Measurements from ENCODE around the gene CXCR6. TPM values are rescaled to one million over a fixed set of nuclear protein-coding genes. Genes with fewer than 3 reads are reported as not detected.

Gene CXCR6
- total RNA-seq, 1 experiment from 2014 or later = not detected

- Histone ChIP-seq H2AK5ac (ENCODE audit: insufficient read length, low read length) (no peak overlapping the region), H2AFZ (ENCODE audit: low read length) (no peak overlapping the region), H3K4me1 (ENCODE audit: insufficient read depth, low read length) (peaks cover 2% of the 10 kb centered on the region; the same call in 1 of the 2 replicates), H3K23ac (ENCODE audit: insufficient read length, low read depth, low read length) (no peak overlapping the region), H4K8ac (replicated peaks; ENCODE audit: insufficient read length, low read depth, low read length) (peak overlapping the region; percentile 26), H3K14ac (ENCODE audit: insufficient read depth, low read length) (no peak overlapping the region; the same call in 1 of the 2 replicates), H3T11ph (ENCODE audit: low read length) (no peak overlapping the region), H3K56ac (ENCODE audit: insufficient read length, low read depth, low read length) (no peak overlapping the region), H3K4me2 (ENCODE audit: insufficient read depth, insufficient read length, low read length) (no peak overlapping the region), H4K20me1 (ENCODE audit: control insufficient read depth, insufficient read depth, insufficient read length) (no peaks in the 10 kb centered on the region), H2BK12ac (ENCODE audit: insufficient read length, low read depth, low read length) (no peak overlapping the region), H2BK20ac (ENCODE audit: low read depth, low read length, poor library complexity, severe bottlenecking) (no peak overlapping the region), H2BK120ac (ENCODE audit: low read depth, low read length, poor library complexity, severe bottlenecking) (no peak overlapping the region), H3K27me3 (ENCODE audit: insufficient read depth, low read length) (no peaks in the 10 kb centered on the region), H3K18ac (ENCODE audit: insufficient read length, low read depth, low read length) (no peak overlapping the region), H2BK5ac (ENCODE audit: insufficient read length, low read length) (no peak overlapping the region), H3K27ac (ENCODE audit: insufficient read length, low read depth, low read length) (no peak overlapping the region), H4K91ac (ENCODE audit: insufficient read length, low read depth, low read length) (no peak overlapping the region), H3K79me1 (ENCODE audit: insufficient read depth, low read depth, low read length, poor library complexity, severe bottlenecking) (peaks cover 6% of the 10 kb centered on the region), H3K23me2 (ENCODE audit: insufficient read length, low read depth, low read length, poor library complexity, severe bottlenecking) (no peaks in the 10 kb centered on the region), H3K4ac (ENCODE audit: low read depth, low read length) (no peak overlapping the region), H4K5ac (ENCODE audit: insufficient read length, low read depth, low read length) (no peak overlapping the region), H3K9ac (ENCODE audit: extremely low read depth, insufficient read length, low read length) (no peak overlapping the region), H2BK15ac (ENCODE audit: low read depth, low read length) (no peak overlapping the region), H3K9me3 (ENCODE audit: control insufficient read depth, low read depth, low read length) (no peaks in the 10 kb centered on the region), H3K79me2 (ENCODE audit: insufficient read depth, low read length) (no peaks in the 10 kb centered on the region; the same call in none of the 2 replicates)
- Mint-ChIP-seq H3K36me3 (ENCODE audit: insufficient read depth in 1 of 3, low read depth in 3 of 3) (peaks cover 7 to 42% (median 27%) of the 10 kb centered on the region in 3 experiments), H3K4me1 (peaks cover 10 to 13% of the 10 kb centered on the region in 2 experiments), H3K4me3 (no peak overlapping the region), H3K27me3 (ENCODE audit: low read depth) (no peaks in the 10 kb centered on the region), H3K27ac (peak overlapping the region in 1 of 3 experiments; percentile 90; a peak in 2 of 7 replicates), H3K9me3 (no peaks in the 10 kb centered on the region)
- WGBS (ENCODE audit: extremely low coverage, insufficient read length, low lambda C conversion rate) = no CpG with 5 or more reads among the region's 13 CpGs
- no peak for DNase-seq
- TF ChIP-seq, protein P1, sequence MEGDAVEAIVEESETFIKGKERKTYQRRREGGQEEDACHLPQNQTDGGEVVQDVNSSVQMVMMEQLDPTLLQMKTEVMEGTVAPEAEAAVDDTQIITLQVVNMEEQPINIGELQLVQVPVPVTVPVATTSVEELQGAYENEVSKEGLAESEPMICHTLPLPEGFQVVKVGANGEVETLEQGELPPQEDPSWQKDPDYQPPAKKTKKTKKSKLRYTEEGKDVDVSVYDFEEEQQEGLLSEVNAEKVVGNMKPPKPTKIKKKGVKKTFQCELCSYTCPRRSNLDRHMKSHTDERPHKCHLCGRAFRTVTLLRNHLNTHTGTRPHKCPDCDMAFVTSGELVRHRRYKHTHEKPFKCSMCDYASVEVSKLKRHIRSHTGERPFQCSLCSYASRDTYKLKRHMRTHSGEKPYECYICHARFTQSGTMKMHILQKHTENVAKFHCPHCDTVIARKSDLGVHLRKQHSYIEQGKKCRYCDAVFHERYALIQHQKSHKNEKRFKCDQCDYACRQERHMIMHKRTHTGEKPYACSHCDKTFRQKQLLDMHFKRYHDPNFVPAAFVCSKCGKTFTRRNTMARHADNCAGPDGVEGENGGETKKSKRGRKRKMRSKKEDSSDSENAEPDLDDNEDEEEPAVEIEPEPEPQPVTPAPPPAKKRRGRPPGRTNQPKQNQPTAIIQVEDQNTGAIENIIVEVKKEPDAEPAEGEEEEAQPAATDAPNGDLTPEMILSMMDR (conservative IDR thresholded peaks at IDR 0.05) = no peak
These were observed 42.5 kb downstream of the CXCR6 start for GRCh38 chr3:45985532-45986302.

Data from H9 (cell line).